ENCODE measurements around the gene DNAJA2. TPM values are rescaled to one million over a fixed set of nuclear protein-coding genes. Genes with fewer than 3 reads are reported as not detected.

The DNAJA2 gene
- total and polyA plus RNA-seq, 9 of the 15 experiments (the other 6 are each of a cell fraction or from before 2014, with no cell fraction given), result 24.1 to 75.9 (median 50.7) TPM

DNA sequence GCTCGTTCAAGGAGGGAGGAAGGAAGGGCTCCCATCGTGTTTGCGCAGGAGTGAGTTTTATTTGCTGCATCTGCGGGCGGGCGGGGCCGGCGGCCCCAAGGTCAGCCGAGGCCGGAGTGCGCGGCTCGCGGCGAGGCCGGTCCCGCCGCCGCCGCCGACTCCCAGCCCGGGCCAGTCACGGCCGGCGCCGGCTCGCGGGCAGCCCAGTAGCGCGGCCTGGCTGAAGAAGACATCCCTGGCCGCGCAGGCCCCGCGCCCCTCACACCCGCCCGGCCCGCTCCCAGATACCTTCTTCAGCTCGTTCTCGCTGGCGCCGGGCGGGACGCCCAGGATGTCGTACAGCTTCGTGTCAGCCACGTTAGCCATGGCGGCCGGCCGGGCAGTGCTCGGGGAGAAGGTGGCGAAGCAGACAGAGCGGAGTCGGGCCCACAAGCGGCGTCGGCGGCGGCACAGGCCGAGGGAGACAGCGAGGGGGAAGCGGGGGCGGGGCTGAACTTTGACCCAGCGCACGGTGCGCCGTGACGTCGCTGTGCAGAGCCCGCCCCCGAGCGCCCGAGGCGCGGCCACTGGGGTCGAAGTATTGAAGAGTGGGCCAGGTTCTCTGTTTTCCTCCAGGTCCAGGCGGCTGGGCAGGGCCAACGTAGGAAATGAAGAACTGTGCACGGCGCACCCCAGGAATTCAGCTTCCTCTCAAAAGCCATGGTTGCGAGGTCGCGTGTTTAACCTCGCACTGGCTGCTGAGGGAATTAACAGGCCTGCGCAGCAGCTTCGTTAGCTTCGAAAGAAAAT, at the start of gene DNAJA2 (continued):
- TF ChIP-seq, protein P1, sequence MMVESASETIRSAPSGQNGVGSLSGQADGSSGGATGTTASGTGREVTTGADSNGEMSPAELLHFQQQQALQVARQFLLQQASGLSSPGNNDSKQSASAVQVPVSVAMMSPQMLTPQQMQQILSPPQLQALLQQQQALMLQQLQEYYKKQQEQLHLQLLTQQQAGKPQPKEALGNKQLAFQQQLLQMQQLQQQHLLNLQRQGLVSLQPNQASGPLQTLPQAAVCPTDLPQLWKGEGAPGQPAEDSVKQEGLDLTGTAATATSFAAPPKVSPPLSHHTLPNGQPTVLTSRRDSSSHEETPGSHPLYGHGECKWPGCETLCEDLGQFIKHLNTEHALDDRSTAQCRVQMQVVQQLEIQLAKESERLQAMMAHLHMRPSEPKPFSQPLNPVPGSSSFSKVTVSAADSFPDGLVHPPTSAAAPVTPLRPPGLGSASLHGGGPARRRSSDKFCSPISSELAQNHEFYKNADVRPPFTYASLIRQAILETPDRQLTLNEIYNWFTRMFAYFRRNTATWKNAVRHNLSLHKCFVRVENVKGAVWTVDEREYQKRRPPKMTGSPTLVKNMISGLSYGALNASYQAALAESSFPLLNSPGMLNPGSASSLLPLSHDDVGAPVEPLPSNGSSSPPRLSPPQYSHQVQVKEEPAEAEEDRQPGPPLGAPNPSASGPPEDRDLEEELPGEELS (CRISPR knock-in tag; IDR thresholded peaks at IDR 0.05; ENCODE audit: borderline replicate concordance), result no peak; the same call in 1 of the 2 replicates
- TF ChIP-seq, protein P2, sequence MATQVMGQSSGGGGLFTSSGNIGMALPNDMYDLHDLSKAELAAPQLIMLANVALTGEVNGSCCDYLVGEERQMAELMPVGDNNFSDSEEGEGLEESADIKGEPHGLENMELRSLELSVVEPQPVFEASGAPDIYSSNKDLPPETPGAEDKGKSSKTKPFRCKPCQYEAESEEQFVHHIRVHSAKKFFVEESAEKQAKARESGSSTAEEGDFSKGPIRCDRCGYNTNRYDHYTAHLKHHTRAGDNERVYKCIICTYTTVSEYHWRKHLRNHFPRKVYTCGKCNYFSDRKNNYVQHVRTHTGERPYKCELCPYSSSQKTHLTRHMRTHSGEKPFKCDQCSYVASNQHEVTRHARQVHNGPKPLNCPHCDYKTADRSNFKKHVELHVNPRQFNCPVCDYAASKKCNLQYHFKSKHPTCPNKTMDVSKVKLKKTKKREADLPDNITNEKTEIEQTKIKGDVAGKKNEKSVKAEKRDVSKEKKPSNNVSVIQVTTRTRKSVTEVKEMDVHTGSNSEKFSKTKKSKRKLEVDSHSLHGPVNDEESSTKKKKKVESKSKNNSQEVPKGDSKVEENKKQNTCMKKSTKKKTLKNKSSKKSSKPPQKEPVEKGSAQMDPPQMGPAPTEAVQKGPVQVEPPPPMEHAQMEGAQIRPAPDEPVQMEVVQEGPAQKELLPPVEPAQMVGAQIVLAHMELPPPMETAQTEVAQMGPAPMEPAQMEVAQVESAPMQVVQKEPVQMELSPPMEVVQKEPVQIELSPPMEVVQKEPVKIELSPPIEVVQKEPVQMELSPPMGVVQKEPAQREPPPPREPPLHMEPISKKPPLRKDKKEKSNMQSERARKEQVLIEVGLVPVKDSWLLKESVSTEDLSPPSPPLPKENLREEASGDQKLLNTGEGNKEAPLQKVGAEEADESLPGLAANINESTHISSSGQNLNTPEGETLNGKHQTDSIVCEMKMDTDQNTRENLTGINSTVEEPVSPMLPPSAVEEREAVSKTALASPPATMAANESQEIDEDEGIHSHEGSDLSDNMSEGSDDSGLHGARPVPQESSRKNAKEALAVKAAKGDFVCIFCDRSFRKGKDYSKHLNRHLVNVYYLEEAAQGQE (IDR thresholded peaks at IDR 0.05; ENCODE audit: borderline replicate concordance), result peak; percentile 87
- TF ChIP-seq, protein P2 (CRISPR knock-in tag; IDR thresholded peaks at IDR 0.05; ENCODE audit: low read depth), result no peak
- TF ChIP-seq BDP1 (IDR thresholded peaks at IDR 0.05; ENCODE audit: insufficient read depth, insufficient read length), result no peak
- TF ChIP-seq, protein P3, sequence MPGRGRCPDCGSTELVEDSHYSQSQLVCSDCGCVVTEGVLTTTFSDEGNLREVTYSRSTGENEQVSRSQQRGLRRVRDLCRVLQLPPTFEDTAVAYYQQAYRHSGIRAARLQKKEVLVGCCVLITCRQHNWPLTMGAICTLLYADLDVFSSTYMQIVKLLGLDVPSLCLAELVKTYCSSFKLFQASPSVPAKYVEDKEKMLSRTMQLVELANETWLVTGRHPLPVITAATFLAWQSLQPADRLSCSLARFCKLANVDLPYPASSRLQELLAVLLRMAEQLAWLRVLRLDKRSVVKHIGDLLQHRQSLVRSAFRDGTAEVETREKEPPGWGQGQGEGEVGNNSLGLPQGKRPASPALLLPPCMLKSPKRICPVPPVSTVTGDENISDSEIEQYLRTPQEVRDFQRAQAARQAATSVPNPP (IDR thresholded peaks at IDR 0.05; ENCODE audit: borderline replicate concordance, insufficient read depth, insufficient read length), result no peak
- no peak for TF ChIP-seq IRF2 (CRISPR knock-in tag; IDR thresholded peaks at IDR 0.05)
- TF ChIP-seq EP400 (IDR thresholded peaks at IDR 0.05), result peak; percentile 80
- no peak for TF ChIP-seq NELFE (IDR thresholded peaks at IDR 0.05; ENCODE audit: insufficient read depth, insufficient read length)
- TF ChIP-seq, protein P4, sequence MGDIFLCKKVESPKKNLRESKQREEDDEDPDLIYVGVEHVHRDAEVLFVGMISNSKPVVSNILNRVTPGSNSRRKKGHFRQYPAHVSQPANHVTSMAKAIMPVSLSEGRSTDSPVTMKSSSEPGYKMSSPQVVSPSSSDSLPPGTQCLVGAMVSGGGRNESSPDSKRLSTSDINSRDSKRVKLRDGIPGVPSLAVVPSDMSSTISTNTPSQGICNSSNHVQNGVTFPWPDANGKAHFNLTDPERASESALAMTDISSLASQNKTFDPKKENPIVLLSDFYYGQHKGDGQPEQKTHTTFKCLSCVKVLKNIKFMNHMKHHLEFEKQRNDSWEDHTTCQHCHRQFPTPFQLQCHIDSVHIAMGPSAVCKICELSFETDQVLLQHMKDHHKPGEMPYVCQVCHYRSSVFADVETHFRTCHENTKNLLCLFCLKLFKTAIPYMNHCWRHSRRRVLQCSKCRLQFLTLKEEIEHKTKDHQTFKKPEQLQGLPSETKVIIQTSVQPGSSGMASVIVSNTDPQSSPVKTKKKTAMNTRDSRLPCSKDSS (IDR thresholded peaks at IDR 0.05; ENCODE audit: low read depth, partially characterized antibody), result no peak
- TF ChIP-seq NCOR1 (IDR thresholded peaks at IDR 0.05), result no peak
- no peak for TF ChIP-seq SRSF3 (IDR thresholded peaks at IDR 0.05; ENCODE audit: insufficient read depth, low read length)
- no peak for TF ChIP-seq SMAD2 (IDR thresholded peaks at IDR 0.05; ENCODE audit: low read depth, low read length)
- TF ChIP-seq LARP7 (IDR thresholded peaks at IDR 0.05), result no peak
- TF ChIP-seq KAT2B (IDR thresholded peaks at IDR 0.05; ENCODE audit: low read depth, low read length), result no peak
- TF ChIP-seq ETS2 (tag; IDR thresholded peaks at IDR 0.05; ENCODE audit: borderline replicate concordance, poor library complexity, severe bottlenecking), result no peak
